B cell (primary cell): ENCODE results near the gene ARL16.

Experiments used
- EZH2 ChIP-seq: IDR thresholded peaks from 2 replicates; pipeline ENCODE4 v1.6.1; 2012; ENCODE audit warnings: borderline replicate concordance, low read depth, mild to moderate bottlenecking, moderate library complexity, low read length; ENCODE audit not compliant: insufficient read depth, poor library complexity, severe bottlenecking
- TF ChIP-seq, protein P1 (sequence below): fragments of 200-600 bp; IDR thresholded peaks from one replicate; pipeline ENCODE4 v1.8.0; 2022; ENCODE audit warnings: antibody characterized with exemption, mild to moderate bottlenecking

DNA sequence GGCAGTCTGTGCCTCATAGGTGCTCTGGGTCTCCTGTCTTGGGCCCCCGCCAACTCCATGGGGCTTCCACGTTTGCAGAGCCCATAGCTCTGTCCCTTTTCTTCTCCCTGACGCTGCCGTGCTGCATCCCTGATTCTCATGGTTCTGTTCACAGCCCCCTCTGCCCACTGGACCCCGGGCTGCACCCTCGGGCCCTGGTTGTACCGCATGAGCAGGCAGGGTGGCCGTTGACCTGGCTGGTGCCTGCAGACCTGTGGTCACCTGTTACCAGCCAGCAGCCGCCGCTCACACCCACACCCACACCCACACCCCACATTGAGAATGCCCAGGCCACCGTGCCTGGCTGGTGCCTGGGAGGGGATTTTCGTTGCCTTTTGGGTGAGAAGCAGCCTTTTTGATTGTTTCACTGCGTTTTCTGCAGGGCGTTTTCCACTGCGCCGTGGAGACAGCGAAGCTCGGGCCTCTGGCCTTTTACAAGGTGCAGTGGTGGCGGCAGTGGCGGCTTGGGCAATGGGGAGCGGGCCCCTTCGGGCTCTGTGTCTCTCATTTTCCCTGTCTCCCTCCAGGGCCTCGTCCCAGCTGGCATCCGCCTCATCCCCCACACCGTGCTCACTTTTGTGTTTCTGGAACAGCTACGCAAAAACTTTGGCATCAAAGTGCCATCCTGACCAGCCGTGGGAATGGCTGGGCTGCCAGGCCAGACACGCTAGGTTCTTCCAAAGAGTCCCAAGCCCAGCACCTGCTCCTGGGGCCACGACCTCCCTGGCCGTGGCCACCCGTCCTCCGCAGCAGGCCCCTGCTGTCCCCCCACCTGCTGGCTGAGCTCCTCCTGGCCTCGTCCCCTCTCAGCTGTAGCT, 36.0 kb upstream of the ARL16 start:
- TF ChIP-seq, protein P1, sequence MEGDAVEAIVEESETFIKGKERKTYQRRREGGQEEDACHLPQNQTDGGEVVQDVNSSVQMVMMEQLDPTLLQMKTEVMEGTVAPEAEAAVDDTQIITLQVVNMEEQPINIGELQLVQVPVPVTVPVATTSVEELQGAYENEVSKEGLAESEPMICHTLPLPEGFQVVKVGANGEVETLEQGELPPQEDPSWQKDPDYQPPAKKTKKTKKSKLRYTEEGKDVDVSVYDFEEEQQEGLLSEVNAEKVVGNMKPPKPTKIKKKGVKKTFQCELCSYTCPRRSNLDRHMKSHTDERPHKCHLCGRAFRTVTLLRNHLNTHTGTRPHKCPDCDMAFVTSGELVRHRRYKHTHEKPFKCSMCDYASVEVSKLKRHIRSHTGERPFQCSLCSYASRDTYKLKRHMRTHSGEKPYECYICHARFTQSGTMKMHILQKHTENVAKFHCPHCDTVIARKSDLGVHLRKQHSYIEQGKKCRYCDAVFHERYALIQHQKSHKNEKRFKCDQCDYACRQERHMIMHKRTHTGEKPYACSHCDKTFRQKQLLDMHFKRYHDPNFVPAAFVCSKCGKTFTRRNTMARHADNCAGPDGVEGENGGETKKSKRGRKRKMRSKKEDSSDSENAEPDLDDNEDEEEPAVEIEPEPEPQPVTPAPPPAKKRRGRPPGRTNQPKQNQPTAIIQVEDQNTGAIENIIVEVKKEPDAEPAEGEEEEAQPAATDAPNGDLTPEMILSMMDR, result no peak
- TF ChIP-seq EZH2, result no peak
